HCT116 (cell line): ENCODE measurements around the gene OST4. TPM values are rescaled to one million over a fixed set of nuclear protein-coding genes. Genes with fewer than 3 reads are reported as not detected.

Experiments
- ATAC-seq: fragments of 200-7000 bp; cut with Tn5 transposase; 2 replicates; pipeline ENCODE4 v1.9.1; 2020; ENCODE audit warnings: mild to moderate bottlenecking, moderate library complexity
- BruUV-seq: library from RNA; stranded (reverse); fragments of 400-500 nt; replicated peaks from 2 replicates; lab custom pipeline; 2021; lab: Mats Ljungman, UMichigan
- CTCF ChIA-PET: fragments of 300-600 bp; sonication (Branson Sonifier 250); formaldehyde crosslinking; loops from one replicate; lab custom pipeline; 2021; ENCODE audit warnings: antibody characterized with exemption; lab: Charles Lee
- POLR2A ChIA-PET: fragments of 300-600, 350-600 bp; sonication (Branson Sonifier 250); formaldehyde crosslinking; loops from one replicate; lab custom pipeline; 2021; ENCODE audit warnings: antibody characterized with exemption; lab: Charles Lee
- RAD21 ChIA-PET, 2 experiments: fragments of 300-600 bp; sonication (Branson Sonifier 250); formaldehyde crosslinking; loops; one replicate each; lab custom pipeline; 2023; ENCODE audit warnings: low total read pairs in 2 of 2; ENCODE audit not compliant: uncharacterized antibody in 2 of 2, unreplicated experiment in 2 of 2, low non-redundant PET in 1 of 2; lab: Charles Lee
- DNase-seq: peaks from one replicate; pipeline ENCODE4 v3.0.0-alpha.2; 2010; ENCODE audit warnings: low read depth, low spot score
- H2AFZ ChIP-seq: fragments of 200-600 bp; shearing (Covaris generic), sonication (generic); 2 replicates; pipeline ENCODE4 v1.6.1; 2017; ENCODE audit warnings: low read depth, mixed run types, mixed read lengths, antibody characterized with exemption, low read length; ENCODE audit not compliant: poor library complexity, severe bottlenecking
- H3K27ac ChIP-seq: 2 replicates; pipeline ENCODE4 v1.5.1; 2012; ENCODE audit warnings: low read depth, low read length
- H3K27me3 ChIP-seq: fragments of 200-600 bp; sonication (generic); 2 replicates; pipeline ENCODE4 v1.6.1; 2016; ENCODE audit warnings: mixed run types, low read length, mixed read lengths; ENCODE audit not compliant: insufficient read depth
- H3K36me3 ChIP-seq, 2 experiments: fragments of 200-500 bp in 1 of 2; fragments of 200-600 bp in 1 of 2; sonication (Bioruptor generic) in 1 of 2; sonication (generic) in 1 of 2; 2 replicates each; pipeline versions ENCODE4 v1.5.1 to v1.6.1; 2014 to 2016; ENCODE audit warnings: low read length in 2 of 2, inconsistent platforms in 1 of 2, mixed read lengths in 1 of 2, mixed run types in 1 of 2; ENCODE audit not compliant: insufficient read depth in 2 of 2, control insufficient read depth in 1 of 2
- H3K4me1 ChIP-seq, 2 experiments: fragments of 200-600 bp in 1 of 2; sonication (generic) in 1 of 2; 2 replicates each; pipeline versions ENCODE4 v1.5.1 to v1.6.1; 2012 to 2017; ENCODE audit warnings: low read length in 2 of 2, inconsistent platforms in 1 of 2, mild to moderate bottlenecking in 1 of 2, mixed read lengths in 1 of 2, mixed run types in 1 of 2, moderate library complexity in 1 of 2; ENCODE audit not compliant: insufficient read depth in 2 of 2, control insufficient read depth in 1 of 2
- H3K4me2 ChIP-seq: fragments of 200-600 bp; sonication (generic); 2 replicates; pipeline ENCODE4 v1.6.1; 2017; ENCODE audit warnings: mixed run types, low read length, mixed read lengths
- H3K4me3 ChIP-seq, 2 experiments: fragments of 200-600 bp in 1 of 2; sonication (generic) in 1 of 2; replicated peaks in 1 of 2; 2 replicates each; pipeline ENCODE4 v1.5.1; 2011 to 2016; ENCODE audit warnings: low read length in 2 of 2, control low read depth in 1 of 2, low read depth in 1 of 2, mild to moderate bottlenecking in 1 of 2, mixed read lengths in 1 of 2, mixed run types in 1 of 2
- H3K79me2 ChIP-seq: fragments of 200-600 bp; sonication (generic); 2 replicates; pipeline ENCODE4 v1.6.1; 2017; ENCODE audit warnings: mild to moderate bottlenecking, mixed run types, low read length, moderate library complexity, mixed read lengths; ENCODE audit not compliant: insufficient read depth
- H3K9ac ChIP-seq: fragments of 200-600 bp; sonication (generic); 2 replicates; pipeline ENCODE4 v1.6.1; 2016; ENCODE audit warnings: low read length, mixed read lengths
- H3K9me2 ChIP-seq: fragments of 200-600 bp; sonication (generic), shearing (Covaris generic); 2 replicates; pipeline ENCODE4 v1.6.1; 2017; ENCODE audit warnings: mixed run types, mild to moderate bottlenecking, moderate library complexity; ENCODE audit not compliant: insufficient read depth
- H3K9me3 ChIP-seq, 2 experiments: fragments of 200-500 bp in 1 of 2; fragments of 200-600 bp in 1 of 2; sonication (Bioruptor generic) in 1 of 2; sonication (generic) in 1 of 2; 2 replicates each; pipeline ENCODE4 v1.6.1; 2014 to 2017; ENCODE audit warnings: low read length in 2 of 2, mixed read lengths in 2 of 2, inconsistent platforms in 1 of 2, low read depth in 1 of 2, mild to moderate bottlenecking in 1 of 2, mixed run types in 1 of 2, moderate library complexity in 1 of 2; ENCODE audit not compliant: control insufficient read depth in 1 of 2, insufficient read depth in 1 of 2
- H4K20me1 ChIP-seq: fragments of 200-600 bp; sonication (generic), shearing (Covaris generic); 2 replicates; pipeline ENCODE4 v1.6.1; 2017; ENCODE audit warnings: mixed run types, mild to moderate bottlenecking, moderate library complexity; ENCODE audit not compliant: insufficient read depth
- CBX3 ChIP-seq: IDR thresholded peaks from 2 replicates; pipeline ENCODE4 v1.6.1; 2012; ENCODE audit warnings: low read depth
- CEBPB ChIP-seq: IDR thresholded peaks from 2 replicates; pipeline ENCODE4 v1.6.1; 2012; ENCODE audit warnings: low read depth
- EGR1 ChIP-seq: IDR thresholded peaks from 2 replicates; pipeline ENCODE4 v1.6.1; 2012; ENCODE audit warnings: low read depth
- EZH2phosphoT487 ChIP-seq: fragments of 200-600 bp; IDR thresholded peaks from 2 replicates; pipeline ENCODE4 v1.6.1; 2018; ENCODE audit warnings: antibody characterized with exemption, borderline replicate concordance
- FOSL1 ChIP-seq: IDR thresholded peaks from 2 replicates; pipeline ENCODE4 v1.6.1; 2012; ENCODE audit warnings: low read depth
- SP1 ChIP-seq: IDR thresholded peaks from 2 replicates; pipeline ENCODE4 v1.6.1; 2012; ENCODE audit warnings: low read depth
- SRF ChIP-seq: IDR thresholded peaks from 2 replicates; pipeline ENCODE4 v1.6.1; 2012; ENCODE audit warnings: low read depth
- TCF7L2 ChIP-seq: IDR thresholded peaks from 2 replicates; pipeline ENCODE4 v1.7.0; 2011; ENCODE audit warnings: borderline replicate concordance, inconsistent platforms; ENCODE audit not compliant: insufficient read depth, insufficient read length; ENCODE audit errors: extremely low read depth
- ZNF274 ChIP-seq: fragments of 200-500 bp; sonication (Bioruptor generic); IDR thresholded peaks from 2 replicates; pipeline ENCODE4 v1.6.1; 2014; ENCODE audit warnings: mild to moderate bottlenecking, low read depth, low read length, inconsistent platforms
- intact Hi-C: fragments of 100-400 bp; cut with micrococcal nuclease; formaldehyde crosslinking; loops from 2 replicates; pipeline ENCODE4 v1.10.0; 2022
- total RNA-seq: library from RNA; stranded (reverse); gene quantifications from one replicate; pipeline ENCODE4 v1.2.1, GENCODE V29; 2021; ENCODE audit not compliant: unreplicated experiment
- TF ChIP-seq, protein P1 (sequence below): IDR thresholded peaks from 2 replicates; pipeline ENCODE4 v1.6.1; 2011; ENCODE audit warnings: mild to moderate bottlenecking, low read length, moderate library complexity; ENCODE audit not compliant: insufficient replicate concordance; ENCODE audit errors: extremely low read depth
- TF ChIP-seq, protein P2 (sequence below): IDR thresholded peaks from 2 replicates; pipeline ENCODE4 v1.6.1; 2012; ENCODE audit warnings: low read depth
- TF ChIP-seq, protein P3 (sequence below): IDR thresholded peaks from 2 replicates; pipeline ENCODE4 v1.6.1; 2012

Gene OST4
- total RNA-seq, 1 experiment from 2014 or later = 187 TPM

- Histone ChIP-seq H3K9me3 (no peaks in the 10 kb centered on the region), H2AFZ (no peak overlapping the region), H3K4me1 (peaks cover 8 to 19% of the 10 kb centered on the region in 2 experiments), H3K27me3 (no peaks in the 10 kb centered on the region), H3K27ac (no peak overlapping the region), H3K36me3 (no peaks in the 10 kb centered on the region), H3K79me2 (no peaks in the 10 kb centered on the region), H4K20me1 (no peaks in the 10 kb centered on the region), H3K9ac (no peak overlapping the region), H3K9me2 (no peaks in the 10 kb centered on the region), H3K4me2 (no peak overlapping the region), H3K4me3 (no peak overlapping the region)
- intact Hi-C loops = no loop called here
- RAD21 ChIA-PET = interaction anchor here in 1 of 2 experiments (0.7 kb wide), 1 partner anchor 344 kb away, joined by 7 read pairs; no protein-coding TSS in a partner anchor
- POLR2A ChIA-PET = no interaction called here
- ATAC-seq (no peak), DNase-seq (no peak)
- no TSS peak for BruUV-seq
- TF ChIP-seq, protein P1, sequence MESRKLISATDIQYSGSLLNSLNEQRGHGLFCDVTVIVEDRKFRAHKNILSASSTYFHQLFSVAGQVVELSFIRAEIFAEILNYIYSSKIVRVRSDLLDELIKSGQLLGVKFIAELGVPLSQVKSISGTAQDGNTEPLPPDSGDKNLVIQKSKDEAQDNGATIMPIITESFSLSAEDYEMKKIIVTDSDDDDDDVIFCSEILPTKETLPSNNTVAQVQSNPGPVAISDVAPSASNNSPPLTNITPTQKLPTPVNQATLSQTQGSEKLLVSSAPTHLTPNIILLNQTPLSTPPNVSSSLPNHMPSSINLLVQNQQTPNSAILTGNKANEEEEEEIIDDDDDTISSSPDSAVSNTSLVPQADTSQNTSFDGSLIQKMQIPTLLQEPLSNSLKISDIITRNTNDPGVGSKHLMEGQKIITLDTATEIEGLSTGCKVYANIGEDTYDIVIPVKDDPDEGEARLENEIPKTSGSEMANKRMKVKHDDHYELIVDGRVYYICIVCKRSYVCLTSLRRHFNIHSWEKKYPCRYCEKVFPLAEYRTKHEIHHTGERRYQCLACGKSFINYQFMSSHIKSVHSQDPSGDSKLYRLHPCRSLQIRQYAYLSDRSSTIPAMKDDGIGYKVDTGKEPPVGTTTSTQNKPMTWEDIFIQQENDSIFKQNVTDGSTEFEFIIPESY = no peak
- no peak for TF ChIP-seq EGR1
- TF ChIP-seq CBX3 = no peak
- TF ChIP-seq ZNF274 = no peak
- no peak for TF ChIP-seq SP1
- no peak for TF ChIP-seq CEBPB
- no peak for TF ChIP-seq TCF7L2
- TF ChIP-seq SRF = no peak
- CTCF ChIA-PET = interaction anchor here (0.6 kb wide), 1 partner anchor 64 kb away, joined by 3 read pairs; no protein-coding TSS in a partner anchor
Measured at GRCh38 chr2:27077231-27077630, 5.8 kb upstream of the OST4 start.

GRCh38 chr2:27076323-27076722 lies 4.9 kb upstream of the OST4 start:
- Histone ChIP-seq H3K4me1 (peaks cover under 1 to 16% of the 10 kb centered on the region in 2 experiments; a peak in 3 of 4 replicates), H4K20me1 (no peaks in the 10 kb centered on the region), H3K4me2 (no peak overlapping the region), H3K79me2 (peaks cover under 1% of the 10 kb centered on the region; the same call in 1 of the 2 replicates), H3K27ac (no peak overlapping the region), H3K9ac (no peak overlapping the region), H3K4me3 (no peak overlapping the region), H3K9me2 (no peaks in the 10 kb centered on the region), H3K27me3 (no peaks in the 10 kb centered on the region), H2AFZ (no peak overlapping the region), H3K36me3 (no peaks in the 10 kb centered on the region), H3K9me3 (no peaks in the 10 kb centered on the region)
- DNase-seq (no peak), ATAC-seq (no peak)
- intact Hi-C loops = no loop called here
- RAD21 ChIA-PET = no interaction called here
- no TSS peak for BruUV-seq
- POLR2A ChIA-PET = no interaction called here
- CTCF ChIA-PET = no interaction called here
- TF ChIP-seq, protein P2, sequence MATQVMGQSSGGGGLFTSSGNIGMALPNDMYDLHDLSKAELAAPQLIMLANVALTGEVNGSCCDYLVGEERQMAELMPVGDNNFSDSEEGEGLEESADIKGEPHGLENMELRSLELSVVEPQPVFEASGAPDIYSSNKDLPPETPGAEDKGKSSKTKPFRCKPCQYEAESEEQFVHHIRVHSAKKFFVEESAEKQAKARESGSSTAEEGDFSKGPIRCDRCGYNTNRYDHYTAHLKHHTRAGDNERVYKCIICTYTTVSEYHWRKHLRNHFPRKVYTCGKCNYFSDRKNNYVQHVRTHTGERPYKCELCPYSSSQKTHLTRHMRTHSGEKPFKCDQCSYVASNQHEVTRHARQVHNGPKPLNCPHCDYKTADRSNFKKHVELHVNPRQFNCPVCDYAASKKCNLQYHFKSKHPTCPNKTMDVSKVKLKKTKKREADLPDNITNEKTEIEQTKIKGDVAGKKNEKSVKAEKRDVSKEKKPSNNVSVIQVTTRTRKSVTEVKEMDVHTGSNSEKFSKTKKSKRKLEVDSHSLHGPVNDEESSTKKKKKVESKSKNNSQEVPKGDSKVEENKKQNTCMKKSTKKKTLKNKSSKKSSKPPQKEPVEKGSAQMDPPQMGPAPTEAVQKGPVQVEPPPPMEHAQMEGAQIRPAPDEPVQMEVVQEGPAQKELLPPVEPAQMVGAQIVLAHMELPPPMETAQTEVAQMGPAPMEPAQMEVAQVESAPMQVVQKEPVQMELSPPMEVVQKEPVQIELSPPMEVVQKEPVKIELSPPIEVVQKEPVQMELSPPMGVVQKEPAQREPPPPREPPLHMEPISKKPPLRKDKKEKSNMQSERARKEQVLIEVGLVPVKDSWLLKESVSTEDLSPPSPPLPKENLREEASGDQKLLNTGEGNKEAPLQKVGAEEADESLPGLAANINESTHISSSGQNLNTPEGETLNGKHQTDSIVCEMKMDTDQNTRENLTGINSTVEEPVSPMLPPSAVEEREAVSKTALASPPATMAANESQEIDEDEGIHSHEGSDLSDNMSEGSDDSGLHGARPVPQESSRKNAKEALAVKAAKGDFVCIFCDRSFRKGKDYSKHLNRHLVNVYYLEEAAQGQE = no peak
- TF ChIP-seq SRF = no peak
- no peak for TF ChIP-seq EZH2phosphoT487
- TF ChIP-seq, protein P3, sequence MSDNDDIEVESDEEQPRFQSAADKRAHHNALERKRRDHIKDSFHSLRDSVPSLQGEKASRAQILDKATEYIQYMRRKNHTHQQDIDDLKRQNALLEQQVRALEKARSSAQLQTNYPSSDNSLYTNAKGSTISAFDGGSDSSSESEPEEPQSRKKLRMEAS = no peak
- no peak for TF ChIP-seq FOSL1
- no peak for TF ChIP-seq SP1
- TF ChIP-seq, protein P1 = no peak
